Myocyte (in vitro differentiated cells): ENCODE data around the gene ZNF350. TPM values are rescaled to one million over a fixed set of nuclear protein-coding genes. Genes with fewer than 3 reads are reported as not detected.

Source experiments
- total RNA-seq: library from RNA; depleted of rRNA; stranded (reverse); fragments of >200 nt; gene quantifications from 2 replicates; pipeline ENCODE4 v1.2.3, GENCODE V29; 2014

Gene ZNF350
- total RNA-seq, 1 donor from 2014 or later = 7.1 TPM

Other genes starting within 250 kb of the ZNF350 start
- 0.05 and 0.16 TPM in 2 replicates for gene FPR1, start 235.0 kb downstream of the ZNF350 start, total RNA-seq
- gene FPR2, start 225.7 kb downstream of the ZNF350 start, total RNA-seq = not detected in 2 replicates
- not detected in 2 replicates for gene FPR3, start 191.7 kb downstream of the ZNF350 start, total RNA-seq
- gene ZNF577, start 98.9 kb downstream of the ZNF350 start, total RNA-seq = 7.5 and 8.4 TPM in 2 replicates
- 8.3 and 11.0 TPM in 2 replicates for gene ZNF649, start 81.8 kb downstream of the ZNF350 start, total RNA-seq
- 4.9 and 5.0 TPM in 2 replicates for gene ZNF613, start 59.4 kb downstream of the ZNF350 start, total RNA-seq
- 10.4 and 21.1 TPM in 2 replicates for gene ZNF615, start 21.4 kb upstream of the ZNF350 start, total RNA-seq
- 14.0 and 14.5 TPM in 2 replicates for gene ZNF614, start 41.5 kb upstream of the ZNF350 start, total RNA-seq
- gene ZNF432, start 62.0 kb upstream of the ZNF350 start, total RNA-seq = 9.4 and 9.9 TPM in 2 replicates
- gene ZNF841, start 108.9 kb upstream of the ZNF350 start, total RNA-seq = 13.3 and 13.9 TPM in 2 replicates
- 10.6 and 11.3 TPM in 2 replicates for gene ZNF616, start 153.1 kb upstream of the ZNF350 start, total RNA-seq
- 4.5 and 4.8 TPM in 2 replicates for gene ZNF836, start 184.8 kb upstream of the ZNF350 start, total RNA-seq
- gene PPP2R1A, start 203.2 kb upstream of the ZNF350 start, total RNA-seq = 351 and 428 TPM in 2 replicates